ENCODE data around the gene KCTD16. TPM values are rescaled to one million over a fixed set of nuclear protein-coding genes. Genes with fewer than 3 reads are reported as not detected.
A peak's percentile ranks its signal among the peaks of the same experiment; 100 is the strongest.

KCTD16 gene
- total and polyA plus RNA-seq, 2 donors (not counting 1 experiment from before 2014, with no cell fraction given): not detected

GRCh38 chr5:144205141-144205551 lies 34.5 kb downstream of the KCTD16 start:
- Histone ChIP-seq H3K27ac (ENCODE audit: low read length in 2 of 2) (no peak overlapping the region), H3K9me3 (ENCODE audit: control extremely low read depth in 1 of 3, control insufficient read depth in 2 of 3, insufficient read depth in 1 of 3, low read length in 2 of 3) (no peaks in the 10 kb centered on the region), H3K9ac (ENCODE audit: low read length) (no peak overlapping the region), H2AFZ (ENCODE audit: insufficient read depth, low read depth, low read length, poor library complexity, severe bottlenecking) (peak overlapping the region; percentile 32), H3K79me2 (ENCODE audit: control insufficient read depth, insufficient read depth, low read length) (no peaks in the 10 kb centered on the region), H3K4me3 (ENCODE audit: control extremely low read depth in 1 of 5, extremely low read depth in 1 of 5, insufficient read depth in 1 of 5, low read depth in 2 of 5, low read length in 4 of 5) (no peak overlapping the region), H4K20me1 (ENCODE audit: control insufficient read depth, insufficient read depth, low read length, poor library complexity, severe bottlenecking) (no peaks in the 10 kb centered on the region), H3K36me3 (replicated peaks in 1 of 2; ENCODE audit: control extremely low read depth in 1 of 2, control insufficient read depth in 1 of 2, extremely low read depth in 1 of 2, insufficient read depth in 2 of 2, low read length in 1 of 2) (no peaks in the 10 kb centered on the region), H3K27me3 (replicated peaks in 1 of 4; ENCODE audit: control extremely low read depth in 1 of 4, control insufficient read depth in 3 of 4, insufficient read depth in 4 of 4, low read length in 3 of 4) (peaks cover 0 to 27% (median 17%) of the 10 kb centered on the region in 4 experiments), H3K4me2 (replicated peaks; ENCODE audit: low read depth, low read length, poor library complexity, severe bottlenecking) (no peak overlapping the region), H3K4me1 (ENCODE audit: control insufficient read depth in 2 of 2, insufficient read depth in 2 of 2, low read length in 2 of 2) (no peaks in the 10 kb centered on the region)
- ChIA-PET POLR2A (no interaction called here), CTCF (interaction anchor here (2.1 kb wide), 1 partner anchor 12 kb away, joined by 32 read pairs; no protein-coding TSS in a partner anchor)
- intact Hi-C loops (cut with micrococcal nuclease): no loop called here
- Mint-ChIP-seq H3K27me3 (peaks cover 64% of the 10 kb centered on the region), H3K27ac (no peak overlapping the region), H3K4me3 (no peak overlapping the region), H3K4me1 (no peaks in the 10 kb centered on the region), H3K9me3 (ENCODE audit: insufficient read depth) (no peaks in the 10 kb centered on the region)
- ATAC-seq (ENCODE audit: low read depth) (no peak), DNase-seq (no peak)
- WGBS (ENCODE audit: insufficient coverage): 3% methylated on average over 31 of the region's 31 CpGs
- no peak for TF ChIP-seq EZH2 (IDR thresholded peaks at IDR 0.05; ENCODE audit: borderline replicate concordance, insufficient read depth, low read depth, low read length, poor library complexity, severe bottlenecking)
- TF ChIP-seq CTCF (IDR thresholded peaks at IDR 0.05): no peak

GRCh38 chr5:144206141-144206540 lies 35.5 kb downstream of the KCTD16 start:
- Mint-ChIP-seq H3K9me3 (ENCODE audit: insufficient read depth) (no peaks in the 10 kb centered on the region), H3K27me3 (peaks cover 60% of the 10 kb centered on the region), H3K4me3 (no peak overlapping the region), H3K27ac (no peak overlapping the region), H3K4me1 (no peaks in the 10 kb centered on the region)
- no peaks in the 10 kb centered on the region for H3K4me1 ChIP-seq (ENCODE audit: control insufficient read depth in 2 of 2, insufficient read depth in 2 of 2, low read length in 2 of 2)
- no peak overlapping the region for H3K9ac ChIP-seq (ENCODE audit: low read length)
- H3K4me3 ChIP-seq (ENCODE audit: control extremely low read depth in 1 of 5, extremely low read depth in 1 of 5, insufficient read depth in 1 of 5, low read depth in 2 of 5, low read length in 4 of 5): no peak overlapping the region
- ATAC-seq (ENCODE audit: low read depth) (no peak), DNase-seq (no peak)
- H2AFZ ChIP-seq (ENCODE audit: insufficient read depth, low read depth, low read length, poor library complexity, severe bottlenecking): no peak overlapping the region
- H3K27ac ChIP-seq (ENCODE audit: low read length in 2 of 2): no peak overlapping the region
- H3K9me3 ChIP-seq (ENCODE audit: control extremely low read depth in 1 of 3, control insufficient read depth in 2 of 3, insufficient read depth in 1 of 3, low read length in 2 of 3): no peaks in the 10 kb centered on the region
- intact Hi-C loops (cut with micrococcal nuclease): no loop called here
- ChIA-PET POLR2A (no interaction called here), CTCF (interaction anchor here (0.7 to 1.1 kb wide), 3 partner anchors 8 to 1619 kb away, joined by 3 to 4 read pairs (median 3); no protein-coding TSS in a partner anchor)
- H3K27me3 ChIP-seq (replicated peaks in 1 of 4; ENCODE audit: control extremely low read depth in 1 of 4, control insufficient read depth in 3 of 4, insufficient read depth in 4 of 4, low read length in 3 of 4): peaks cover 0 to 27% (median 17%) of the 10 kb centered on the region in 4 experiments
- WGBS (ENCODE audit: insufficient coverage): no CpG with 5 or more reads among the region's 2 CpGs
- H3K79me2 ChIP-seq (ENCODE audit: control insufficient read depth, insufficient read depth, low read length): no peaks in the 10 kb centered on the region
- H4K20me1 ChIP-seq (ENCODE audit: control insufficient read depth, insufficient read depth, low read length, poor library complexity, severe bottlenecking): no peaks in the 10 kb centered on the region
- H3K36me3 ChIP-seq (replicated peaks in 1 of 2; ENCODE audit: control extremely low read depth in 1 of 2, control insufficient read depth in 1 of 2, extremely low read depth in 1 of 2, insufficient read depth in 2 of 2, low read length in 1 of 2): no peaks in the 10 kb centered on the region
- no peak overlapping the region for H3K4me2 ChIP-seq (replicated peaks; ENCODE audit: low read depth, low read length, poor library complexity, severe bottlenecking)
- no peak for TF ChIP-seq EZH2 (IDR thresholded peaks at IDR 0.05; ENCODE audit: borderline replicate concordance, insufficient read depth, low read depth, low read length, poor library complexity, severe bottlenecking)
- TF ChIP-seq CTCF (IDR thresholded peaks at IDR 0.05): no peak
